Stimulated activated CD8-positive, alpha-beta memory T cell treated with anti-CD3 and anti-CD28 coated beads, Interleukin-15, amount 100 ng/mL, for 24 hours (primary cell): ENCODE data around the gene LRRTM4.
"Not testable (repeated sequence)": the region's sequence is repeated elsewhere in the genome, so short reads cannot be mapped to it uniquely, and the experiment has no call there.

Experiments
- DNase-seq: peaks from one replicate; pipeline ENCODE4 v3.0.0-alpha.2; 2020; ENCODE audit warnings: low read depth

Gene LRRTM4

GRCh38 chr2:76733736-76734135, 788.4 kb downstream of the LRRTM4 start:
- no peak for DNase-seq

- DNase-seq: no peak
Observed at GRCh38 chr2:76731157-76731556, 791.0 kb downstream of the LRRTM4 start.

- DNase-seq: no peak
Observed at GRCh38 chr2:76730021-76730420, 792.2 kb downstream of the LRRTM4 start.

- DNase-seq: no peak
Observed at GRCh38 chr2:76721226-76721625, 801.0 kb downstream of the LRRTM4 start.

GRCh38 chr2:76713312-76713711, 808.9 kb downstream of the LRRTM4 start:
- no peak for DNase-seq

- no peak for DNase-seq
Observed at GRCh38 chr2:76711490-76711889, 810.7 kb downstream of the LRRTM4 start.

GRCh38 chr2:76700894-76701293, 821.3 kb downstream of the LRRTM4 start:
- DNase-seq: no peak

GRCh38 chr2:76697998-76698713, 824.0 kb downstream of the LRRTM4 start:
- not testable (repeated sequence) for DNase-seq
